HCT116 (cell line): ENCODE data around the gene GRM8. TPM values are rescaled to one million over a fixed set of nuclear protein-coding genes. Genes with fewer than 3 reads are reported as not detected.
A peak's percentile ranks its signal among the peaks of the same experiment; 100 is the strongest.

Experiments
- ATAC-seq: fragments of 200-7000 bp; cut with Tn5 transposase; 2 replicates; pipeline ENCODE4 v1.9.1; 2020; ENCODE audit warnings: mild to moderate bottlenecking, moderate library complexity
- BruUV-seq: library from RNA; stranded (reverse); fragments of 400-500 nt; replicated peaks from 2 replicates; lab custom pipeline; 2021; lab: Mats Ljungman, UMichigan
- CTCF ChIA-PET: fragments of 300-600 bp; sonication (Branson Sonifier 250); formaldehyde crosslinking; loops from one replicate; lab custom pipeline; 2021; ENCODE audit warnings: antibody characterized with exemption; lab: Charles Lee
- POLR2A ChIA-PET: fragments of 300-600, 350-600 bp; sonication (Branson Sonifier 250); formaldehyde crosslinking; loops from one replicate; lab custom pipeline; 2021; ENCODE audit warnings: antibody characterized with exemption; lab: Charles Lee
- RAD21 ChIA-PET, 2 experiments: fragments of 300-600 bp; sonication (Branson Sonifier 250); formaldehyde crosslinking; loops; one replicate each; lab custom pipeline; 2023; ENCODE audit warnings: low total read pairs in 2 of 2; ENCODE audit not compliant: uncharacterized antibody in 2 of 2, unreplicated experiment in 2 of 2, low non-redundant PET in 1 of 2; lab: Charles Lee
- DNase-seq: peaks from one replicate; pipeline ENCODE4 v3.0.0-alpha.2; 2010; ENCODE audit warnings: low read depth, low spot score
- H2AFZ ChIP-seq: fragments of 200-600 bp; shearing (Covaris generic), sonication (generic); 2 replicates; pipeline ENCODE4 v1.6.1; 2017; ENCODE audit warnings: low read depth, mixed run types, mixed read lengths, antibody characterized with exemption, low read length; ENCODE audit not compliant: poor library complexity, severe bottlenecking
- H3K27ac ChIP-seq: 2 replicates; pipeline ENCODE4 v1.5.1; 2012; ENCODE audit warnings: low read depth, low read length
- H3K27me3 ChIP-seq: fragments of 200-600 bp; sonication (generic); 2 replicates; pipeline ENCODE4 v1.6.1; 2016; ENCODE audit warnings: mixed run types, low read length, mixed read lengths; ENCODE audit not compliant: insufficient read depth
- H3K36me3 ChIP-seq, 2 experiments: fragments of 200-500 bp in 1 of 2; fragments of 200-600 bp in 1 of 2; sonication (Bioruptor generic) in 1 of 2; sonication (generic) in 1 of 2; 2 replicates each; pipeline versions ENCODE4 v1.5.1 to v1.6.1; 2014 to 2016; ENCODE audit warnings: low read length in 2 of 2, inconsistent platforms in 1 of 2, mixed read lengths in 1 of 2, mixed run types in 1 of 2; ENCODE audit not compliant: insufficient read depth in 2 of 2, control insufficient read depth in 1 of 2
- H3K4me1 ChIP-seq, 2 experiments: fragments of 200-600 bp in 1 of 2; sonication (generic) in 1 of 2; 2 replicates each; pipeline versions ENCODE4 v1.5.1 to v1.6.1; 2012 to 2017; ENCODE audit warnings: low read length in 2 of 2, inconsistent platforms in 1 of 2, mild to moderate bottlenecking in 1 of 2, mixed read lengths in 1 of 2, mixed run types in 1 of 2, moderate library complexity in 1 of 2; ENCODE audit not compliant: insufficient read depth in 2 of 2, control insufficient read depth in 1 of 2
- H3K4me2 ChIP-seq: fragments of 200-600 bp; sonication (generic); 2 replicates; pipeline ENCODE4 v1.6.1; 2017; ENCODE audit warnings: mixed run types, low read length, mixed read lengths
- H3K4me3 ChIP-seq, 2 experiments: fragments of 200-600 bp in 1 of 2; sonication (generic) in 1 of 2; replicated peaks in 1 of 2; 2 replicates each; pipeline ENCODE4 v1.5.1; 2011 to 2016; ENCODE audit warnings: low read length in 2 of 2, control low read depth in 1 of 2, low read depth in 1 of 2, mild to moderate bottlenecking in 1 of 2, mixed read lengths in 1 of 2, mixed run types in 1 of 2
- H3K79me2 ChIP-seq: fragments of 200-600 bp; sonication (generic); 2 replicates; pipeline ENCODE4 v1.6.1; 2017; ENCODE audit warnings: mild to moderate bottlenecking, mixed run types, low read length, moderate library complexity, mixed read lengths; ENCODE audit not compliant: insufficient read depth
- H3K9ac ChIP-seq: fragments of 200-600 bp; sonication (generic); 2 replicates; pipeline ENCODE4 v1.6.1; 2016; ENCODE audit warnings: low read length, mixed read lengths
- H3K9me2 ChIP-seq: fragments of 200-600 bp; sonication (generic), shearing (Covaris generic); 2 replicates; pipeline ENCODE4 v1.6.1; 2017; ENCODE audit warnings: mixed run types, mild to moderate bottlenecking, moderate library complexity; ENCODE audit not compliant: insufficient read depth
- H3K9me3 ChIP-seq, 2 experiments: fragments of 200-500 bp in 1 of 2; fragments of 200-600 bp in 1 of 2; sonication (Bioruptor generic) in 1 of 2; sonication (generic) in 1 of 2; 2 replicates each; pipeline ENCODE4 v1.6.1; 2014 to 2017; ENCODE audit warnings: low read length in 2 of 2, mixed read lengths in 2 of 2, inconsistent platforms in 1 of 2, low read depth in 1 of 2, mild to moderate bottlenecking in 1 of 2, mixed run types in 1 of 2, moderate library complexity in 1 of 2; ENCODE audit not compliant: control insufficient read depth in 1 of 2, insufficient read depth in 1 of 2
- H4K20me1 ChIP-seq: fragments of 200-600 bp; sonication (generic), shearing (Covaris generic); 2 replicates; pipeline ENCODE4 v1.6.1; 2017; ENCODE audit warnings: mixed run types, mild to moderate bottlenecking, moderate library complexity; ENCODE audit not compliant: insufficient read depth
- CBX3 ChIP-seq: IDR thresholded peaks from 2 replicates; pipeline ENCODE4 v1.6.1; 2012; ENCODE audit warnings: low read depth
- CEBPB ChIP-seq: IDR thresholded peaks from 2 replicates; pipeline ENCODE4 v1.6.1; 2012; ENCODE audit warnings: low read depth
- EGR1 ChIP-seq: IDR thresholded peaks from 2 replicates; pipeline ENCODE4 v1.6.1; 2012; ENCODE audit warnings: low read depth
- EZH2 ChIP-seq: fragments of 200-600 bp; sonication (generic); IDR thresholded peaks from 2 replicates; pipeline ENCODE4 v1.6.1; 2017; ENCODE audit warnings: antibody characterized with exemption, mixed run types
- EZH2phosphoT487 ChIP-seq: fragments of 200-600 bp; IDR thresholded peaks from 2 replicates; pipeline ENCODE4 v1.6.1; 2018; ENCODE audit warnings: antibody characterized with exemption, borderline replicate concordance
- FOSL1 ChIP-seq: IDR thresholded peaks from 2 replicates; pipeline ENCODE4 v1.6.1; 2012; ENCODE audit warnings: low read depth
- JUND ChIP-seq: IDR thresholded peaks from 2 replicates; pipeline ENCODE4 v1.6.1; 2012
- MAX ChIP-seq: IDR thresholded peaks from 2 replicates; pipeline ENCODE4 v1.6.1; 2012
- POLR2A ChIP-seq: IDR thresholded peaks from 2 replicates; pipeline ENCODE4 v1.7.0; 2011; ENCODE audit warnings: borderline replicate concordance; ENCODE audit not compliant: insufficient read depth, insufficient read length; ENCODE audit errors: extremely low read depth
- POLR2AphosphoS5 ChIP-seq: IDR thresholded peaks from 2 replicates; pipeline ENCODE4 v1.6.1; 2011; ENCODE audit warnings: mild to moderate bottlenecking, low read depth, low read length, moderate library complexity
- SIN3A ChIP-seq: IDR thresholded peaks from 2 replicates; pipeline ENCODE4 v1.6.1; 2012; ENCODE audit warnings: low read depth
- SP1 ChIP-seq: IDR thresholded peaks from 2 replicates; pipeline ENCODE4 v1.6.1; 2012; ENCODE audit warnings: low read depth
- SRF ChIP-seq: IDR thresholded peaks from 2 replicates; pipeline ENCODE4 v1.6.1; 2012; ENCODE audit warnings: low read depth
- TCF7L2 ChIP-seq: IDR thresholded peaks from 2 replicates; pipeline ENCODE4 v1.7.0; 2011; ENCODE audit warnings: borderline replicate concordance, inconsistent platforms; ENCODE audit not compliant: insufficient read depth, insufficient read length; ENCODE audit errors: extremely low read depth
- YY1 ChIP-seq: IDR thresholded peaks from 2 replicates; pipeline ENCODE4 v1.6.1; 2011; ENCODE audit warnings: low read length, low read depth, moderate library complexity, mild to moderate bottlenecking; ENCODE audit not compliant: insufficient replicate concordance; ENCODE audit errors: extremely low read depth
- ZFX ChIP-seq: fragments of 450-650 bp; IDR thresholded peaks from 2 replicates; pipeline ENCODE4 v1.6.1; 2017
- ZNF274 ChIP-seq: fragments of 200-500 bp; sonication (Bioruptor generic); IDR thresholded peaks from 2 replicates; pipeline ENCODE4 v1.6.1; 2014; ENCODE audit warnings: mild to moderate bottlenecking, low read depth, low read length, inconsistent platforms
- intact Hi-C: fragments of 100-400 bp; cut with micrococcal nuclease; formaldehyde crosslinking; loops from 2 replicates; pipeline ENCODE4 v1.10.0; 2022
- total RNA-seq: library from RNA; stranded (reverse); gene quantifications from one replicate; pipeline ENCODE4 v1.2.1, GENCODE V29; 2021; ENCODE audit not compliant: unreplicated experiment
- TF ChIP-seq, protein P1 (sequence below): IDR thresholded peaks from 2 replicates; pipeline ENCODE4 v1.6.1; 2011; ENCODE audit warnings: mild to moderate bottlenecking, low read length, moderate library complexity; ENCODE audit not compliant: insufficient replicate concordance; ENCODE audit errors: extremely low read depth
- TF ChIP-seq, protein P2 (sequence below): IDR thresholded peaks from 2 replicates; pipeline ENCODE4 v1.6.1; 2012
- TF ChIP-seq, protein P3 (sequence below): IDR thresholded peaks from 2 replicates; pipeline ENCODE4 v1.6.1; 2012; ENCODE audit warnings: low read depth

GRM8 gene
- total RNA-seq, 1 experiment from 2014 or later: 0.05 TPM

GRCh38 chr7:126700807-126701604 is 551.7 kb downstream of the GRM8 start:
- peak overlapping the region in 1 of 2 experiments; percentile 26; a peak in 1 of 4 replicates for H3K4me3 ChIP-seq
- H3K4me1 ChIP-seq: peaks cover 9 to 35% of the 10 kb centered on the region in 2 experiments; a peak in 3 of 4 replicates
- ATAC-seq: peak; percentile 97
- H3K9me3 ChIP-seq: no peaks in the 10 kb centered on the region
- H3K27me3 ChIP-seq: no peaks in the 10 kb centered on the region
- H2AFZ ChIP-seq: peak overlapping the region; percentile 89
- intact Hi-C loops: no loop called here
- no peaks in the 10 kb centered on the region for H3K9me2 ChIP-seq
- H3K9ac ChIP-seq: peak overlapping the region; percentile 32; the same call in 1 of the 2 replicates
- RAD21 ChIA-PET: no interaction called here
- peak overlapping the region; percentile 14; the same call in 1 of the 2 replicates for H3K27ac ChIP-seq
- POLR2A ChIA-PET: interaction anchor here (0.7 to 1.3 kb wide), 5 partner anchors 11 to 102 kb away, joined by 3 to 5 read pairs (median 3); no protein-coding TSS in a partner anchor
- H3K36me3 ChIP-seq: no peaks in the 10 kb centered on the region
- no peaks in the 10 kb centered on the region for H3K79me2 ChIP-seq
- DNase-seq: peak; percentile 90
- CTCF ChIA-PET: no interaction called here
- H4K20me1 ChIP-seq: no peaks in the 10 kb centered on the region
- no TSS peak for BruUV-seq
- H3K4me2 ChIP-seq: peak overlapping the region; percentile 55
- TF ChIP-seq, protein P1, sequence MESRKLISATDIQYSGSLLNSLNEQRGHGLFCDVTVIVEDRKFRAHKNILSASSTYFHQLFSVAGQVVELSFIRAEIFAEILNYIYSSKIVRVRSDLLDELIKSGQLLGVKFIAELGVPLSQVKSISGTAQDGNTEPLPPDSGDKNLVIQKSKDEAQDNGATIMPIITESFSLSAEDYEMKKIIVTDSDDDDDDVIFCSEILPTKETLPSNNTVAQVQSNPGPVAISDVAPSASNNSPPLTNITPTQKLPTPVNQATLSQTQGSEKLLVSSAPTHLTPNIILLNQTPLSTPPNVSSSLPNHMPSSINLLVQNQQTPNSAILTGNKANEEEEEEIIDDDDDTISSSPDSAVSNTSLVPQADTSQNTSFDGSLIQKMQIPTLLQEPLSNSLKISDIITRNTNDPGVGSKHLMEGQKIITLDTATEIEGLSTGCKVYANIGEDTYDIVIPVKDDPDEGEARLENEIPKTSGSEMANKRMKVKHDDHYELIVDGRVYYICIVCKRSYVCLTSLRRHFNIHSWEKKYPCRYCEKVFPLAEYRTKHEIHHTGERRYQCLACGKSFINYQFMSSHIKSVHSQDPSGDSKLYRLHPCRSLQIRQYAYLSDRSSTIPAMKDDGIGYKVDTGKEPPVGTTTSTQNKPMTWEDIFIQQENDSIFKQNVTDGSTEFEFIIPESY: peak; percentile 26
- TF ChIP-seq EGR1 (peak; percentile 60), SP1 (peak; percentile 94), EZH2phosphoT487 (no peak), ZNF274 (no peak), POLR2AphosphoS5 (peak; percentile 75), ZFX (no peak), YY1 (peak; percentile 26), FOSL1 (peak; percentile 95), TCF7L2 (peak; percentile 96), SRF (peak; percentile 83), SIN3A (peak; percentile 68), MAX (peak; percentile 84), EZH2 (no peak), POLR2A (no peak), JUND (peak; percentile 96), CBX3 (peak; percentile 98), CEBPB (peak; percentile 92)
- TF ChIP-seq, protein P2, sequence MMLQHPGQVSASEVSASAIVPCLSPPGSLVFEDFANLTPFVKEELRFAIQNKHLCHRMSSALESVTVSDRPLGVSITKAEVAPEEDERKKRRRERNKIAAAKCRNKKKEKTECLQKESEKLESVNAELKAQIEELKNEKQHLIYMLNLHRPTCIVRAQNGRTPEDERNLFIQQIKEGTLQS: peak; percentile 67; the same call in 1 of the 2 replicates
- TF ChIP-seq, protein P3, sequence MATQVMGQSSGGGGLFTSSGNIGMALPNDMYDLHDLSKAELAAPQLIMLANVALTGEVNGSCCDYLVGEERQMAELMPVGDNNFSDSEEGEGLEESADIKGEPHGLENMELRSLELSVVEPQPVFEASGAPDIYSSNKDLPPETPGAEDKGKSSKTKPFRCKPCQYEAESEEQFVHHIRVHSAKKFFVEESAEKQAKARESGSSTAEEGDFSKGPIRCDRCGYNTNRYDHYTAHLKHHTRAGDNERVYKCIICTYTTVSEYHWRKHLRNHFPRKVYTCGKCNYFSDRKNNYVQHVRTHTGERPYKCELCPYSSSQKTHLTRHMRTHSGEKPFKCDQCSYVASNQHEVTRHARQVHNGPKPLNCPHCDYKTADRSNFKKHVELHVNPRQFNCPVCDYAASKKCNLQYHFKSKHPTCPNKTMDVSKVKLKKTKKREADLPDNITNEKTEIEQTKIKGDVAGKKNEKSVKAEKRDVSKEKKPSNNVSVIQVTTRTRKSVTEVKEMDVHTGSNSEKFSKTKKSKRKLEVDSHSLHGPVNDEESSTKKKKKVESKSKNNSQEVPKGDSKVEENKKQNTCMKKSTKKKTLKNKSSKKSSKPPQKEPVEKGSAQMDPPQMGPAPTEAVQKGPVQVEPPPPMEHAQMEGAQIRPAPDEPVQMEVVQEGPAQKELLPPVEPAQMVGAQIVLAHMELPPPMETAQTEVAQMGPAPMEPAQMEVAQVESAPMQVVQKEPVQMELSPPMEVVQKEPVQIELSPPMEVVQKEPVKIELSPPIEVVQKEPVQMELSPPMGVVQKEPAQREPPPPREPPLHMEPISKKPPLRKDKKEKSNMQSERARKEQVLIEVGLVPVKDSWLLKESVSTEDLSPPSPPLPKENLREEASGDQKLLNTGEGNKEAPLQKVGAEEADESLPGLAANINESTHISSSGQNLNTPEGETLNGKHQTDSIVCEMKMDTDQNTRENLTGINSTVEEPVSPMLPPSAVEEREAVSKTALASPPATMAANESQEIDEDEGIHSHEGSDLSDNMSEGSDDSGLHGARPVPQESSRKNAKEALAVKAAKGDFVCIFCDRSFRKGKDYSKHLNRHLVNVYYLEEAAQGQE: no peak
